RPMI8226 (cell line): ENCODE data around the gene CLDN15.
"Not testable (repeated sequence)": the region's sequence is repeated elsewhere in the genome, so short reads cannot be mapped to it uniquely, and the experiment has no call there.

Source experiments
- DNase-seq: peaks from one replicate; pipeline ENCODE4 v3.0.0-alpha.2; 2015

The CLDN15 gene

GRCh38 chr7:101237206-101238067 is at the start of gene CLDN15:
Gene CLDN15 (minus strand): TSS chr7:101237802. CDS start chr7:101237581, 221 bp downstream.
- DNase-seq = no peak

- no peak for DNase-seq
Observed at GRCh38 chr7:101287032-101287431, 49.4 kb upstream of the CLDN15 start.

GRCh38 chr7:101285880-101286279 is 48.3 kb upstream of the CLDN15 start:
- peak; percentile 75 for DNase-seq

- no peak for DNase-seq
Observed at GRCh38 chr7:101285171-101285570, 47.6 kb upstream of the CLDN15 start.

GRCh38 chr7:101280912-101281311 is 43.3 kb upstream of the CLDN15 start:
- not testable (repeated sequence) for DNase-seq

GRCh38 chr7:101278461-101279292 is 41.1 kb upstream of the CLDN15 start:
- no peak for DNase-seq

- no peak for DNase-seq
Observed at GRCh38 chr7:101277155-101277554, 39.6 kb upstream of the CLDN15 start.

GRCh38 chr7:101273206-101273605 is 35.6 kb upstream of the CLDN15 start:
- no peak for DNase-seq

- DNase-seq = no peak
Observed at GRCh38 chr7:101271021-101271420, 33.4 kb upstream of the CLDN15 start.

GRCh38 chr7:101269664-101270063 is 32.1 kb upstream of the CLDN15 start:
- no peak for DNase-seq

GRCh38 chr7:101265622-101266516 is 28.3 kb upstream of the CLDN15 start:
- no peak for DNase-seq

- peak; percentile 42 for DNase-seq
Observed at GRCh38 chr7:101264102-101264706, 26.6 kb upstream of the CLDN15 start.

- no peak for DNase-seq
Observed at GRCh38 chr7:101258243-101258731, 20.7 kb upstream of the CLDN15 start.

GRCh38 chr7:101255796-101256195 is 18.2 kb upstream of the CLDN15 start:
- DNase-seq = no peak

- DNase-seq = not testable (repeated sequence)
Observed at GRCh38 chr7:101253199-101253598, 15.6 kb upstream of the CLDN15 start.

GRCh38 chr7:101251871-101252659 is 14.5 kb upstream of the CLDN15 start:
- DNase-seq = peak; percentile 100

GRCh38 chr7:101250324-101250723 is 12.7 kb upstream of the CLDN15 start:
- DNase-seq = no peak

GRCh38 chr7:101248276-101248675 is 10.7 kb upstream of the CLDN15 start:
- no peak for DNase-seq

- no peak for DNase-seq
Observed at GRCh38 chr7:101245147-101245668, 7.6 kb upstream of the CLDN15 start.

GRCh38 chr7:101244375-101245146 is 7.0 kb upstream of the CLDN15 start, which contains the start of gene FIS1:
Gene FIS1 (minus strand): TSS chr7:101245081. CDS start chr7:101245004, 77 bp downstream.
- DNase-seq = peak; percentile 98
